IPS DF 4.7 (cell line): Measurements from ENCODE around the gene SATB2.

Source experiments
- DNase-seq: peaks from one replicate; pipeline ENCODE4 v3.0.0-alpha.2; 2013; ENCODE audit warnings: low spot score; ENCODE audit errors: extremely low read depth

The SATB2 gene

DNA sequence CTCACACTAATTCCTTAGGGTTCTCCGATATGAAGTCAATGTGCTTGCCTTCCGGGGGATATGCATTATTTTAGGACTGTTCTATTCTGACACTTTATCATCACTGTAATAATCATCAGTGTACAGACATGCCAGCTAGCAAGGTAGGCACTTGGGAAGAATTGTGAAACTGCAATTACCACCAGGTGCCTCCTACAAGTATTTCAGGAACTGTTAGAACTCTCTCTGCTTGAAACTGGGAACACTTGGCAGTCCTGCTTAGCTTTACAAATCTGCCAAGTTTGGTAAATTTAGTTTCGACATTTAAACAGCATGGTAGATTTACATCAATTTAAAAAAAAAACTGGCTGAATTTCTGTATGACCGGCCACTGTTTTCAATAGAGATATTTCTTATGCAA lies 128.7 kb downstream of the SATB2 start:
- no peak for DNase-seq

DNA sequence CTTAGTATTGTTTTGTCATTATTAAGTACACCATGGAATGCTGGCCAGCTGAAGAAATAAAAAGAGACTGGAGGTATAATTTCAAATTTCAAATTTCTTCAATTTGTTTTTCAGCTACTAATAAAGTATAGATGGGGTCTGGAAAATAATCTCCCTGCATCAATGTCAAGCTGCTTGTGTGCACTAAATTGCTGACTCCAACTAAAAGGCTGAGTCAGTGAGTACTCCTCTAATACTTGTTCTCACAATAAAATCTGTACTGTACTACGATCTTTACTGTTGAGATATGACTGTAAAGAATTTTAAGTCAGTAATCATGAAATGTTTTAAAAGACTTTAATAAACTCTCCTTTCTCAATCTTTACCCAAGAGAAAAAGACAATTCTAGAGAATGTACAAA lies 131.9 kb downstream of the SATB2 start:
- DNase-seq, result no peak

DNA sequence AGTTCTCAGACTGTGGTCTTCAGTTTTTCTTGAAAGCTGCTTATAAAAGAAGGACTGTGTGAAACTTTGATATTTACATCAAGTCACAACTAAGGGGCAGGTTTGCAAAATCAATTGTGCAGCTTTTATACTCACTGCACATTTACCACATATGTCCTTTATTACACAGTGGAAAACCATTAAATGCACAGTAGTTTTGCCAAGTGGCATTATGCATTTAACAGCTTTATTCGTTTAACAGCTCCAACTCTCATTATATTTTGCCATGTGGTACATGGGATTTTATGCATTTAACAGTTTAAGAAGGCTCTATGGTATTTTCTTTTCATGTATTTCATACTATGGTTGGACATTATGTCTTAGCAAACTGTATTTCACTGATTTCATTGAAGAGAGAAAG lies 135.6 kb downstream of the SATB2 start:
- no peak for DNase-seq

DNA sequence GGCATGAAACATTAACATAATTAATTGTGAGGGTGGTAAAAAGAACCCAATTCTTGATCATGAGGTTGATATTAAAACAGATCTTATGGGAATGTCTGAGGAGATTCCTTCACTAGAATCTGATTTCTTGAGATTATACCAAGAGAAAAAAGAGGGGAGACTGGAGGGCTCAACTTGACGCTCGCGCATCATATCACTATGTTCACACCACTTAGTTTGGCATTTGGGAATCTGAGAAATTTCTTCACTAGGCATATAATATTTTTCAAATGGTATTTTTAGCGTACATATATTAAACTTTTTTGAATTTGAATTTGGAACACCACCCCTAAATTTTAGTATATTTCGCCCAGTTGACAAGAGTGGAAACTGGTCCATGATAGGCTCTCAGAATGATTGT lies 140.1 kb downstream of the SATB2 start:
- no peak for DNase-seq

DNA sequence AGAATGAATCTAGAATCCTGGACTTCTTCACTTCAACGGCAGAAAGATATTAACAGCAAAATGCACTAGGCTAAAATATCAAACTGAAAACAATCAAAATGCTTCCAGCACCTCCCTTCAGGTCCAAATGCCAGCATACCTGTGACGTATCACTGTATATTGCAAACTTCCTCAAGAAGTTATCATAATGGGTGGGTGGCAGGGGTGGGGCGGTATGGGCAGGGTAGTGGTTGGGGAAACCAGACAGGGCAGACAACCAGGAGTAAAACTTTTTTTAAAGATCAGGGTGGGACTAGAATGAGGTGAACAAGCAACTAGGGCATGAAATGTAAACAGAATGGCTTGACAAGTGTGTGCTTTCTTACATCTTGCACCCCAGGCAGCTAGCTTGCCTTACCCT lies 140.9 kb downstream of the SATB2 start:
- DNase-seq, result no peak

DNA sequence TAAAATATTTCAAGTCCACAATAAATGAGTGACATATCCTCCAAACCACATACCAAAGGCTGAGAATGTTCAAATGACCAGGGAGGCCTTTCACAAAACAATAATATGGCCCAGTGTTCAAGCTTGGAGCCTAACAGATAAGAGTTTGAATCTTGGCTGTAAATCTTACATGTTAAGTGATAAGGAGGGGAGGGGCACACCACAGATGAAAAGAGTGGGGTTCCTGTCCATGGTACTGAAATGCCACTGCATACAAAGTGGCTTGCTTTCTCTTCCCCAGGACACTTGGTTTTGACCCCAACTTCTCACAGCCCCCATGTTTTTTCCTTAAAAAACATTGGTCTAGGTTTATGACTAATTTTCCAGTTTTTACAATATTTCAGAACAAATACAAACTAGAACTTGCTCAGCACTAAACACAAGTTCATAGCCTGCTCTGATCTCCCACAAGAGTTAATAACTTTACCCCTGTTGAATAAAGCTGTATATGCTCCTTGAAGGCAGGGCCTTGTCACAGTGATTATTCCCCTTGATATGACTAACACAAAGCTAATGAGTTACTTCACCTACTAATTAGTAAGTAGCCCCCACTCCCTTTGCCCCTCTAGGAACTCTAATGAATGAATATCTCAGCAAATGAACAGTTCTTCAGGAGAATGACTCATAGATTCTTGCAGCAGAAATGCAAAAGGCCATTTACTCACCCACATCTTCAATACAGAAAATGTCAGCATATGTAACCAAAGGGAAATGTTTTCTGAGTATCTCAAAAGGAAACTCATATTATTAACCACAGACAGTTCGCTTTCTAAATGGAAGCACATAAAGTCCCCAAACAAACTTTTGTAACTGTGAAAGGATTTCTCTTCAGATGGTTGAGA lies 142.2 kb downstream of the SATB2 start:
- DNase-seq, result no peak

DNA sequence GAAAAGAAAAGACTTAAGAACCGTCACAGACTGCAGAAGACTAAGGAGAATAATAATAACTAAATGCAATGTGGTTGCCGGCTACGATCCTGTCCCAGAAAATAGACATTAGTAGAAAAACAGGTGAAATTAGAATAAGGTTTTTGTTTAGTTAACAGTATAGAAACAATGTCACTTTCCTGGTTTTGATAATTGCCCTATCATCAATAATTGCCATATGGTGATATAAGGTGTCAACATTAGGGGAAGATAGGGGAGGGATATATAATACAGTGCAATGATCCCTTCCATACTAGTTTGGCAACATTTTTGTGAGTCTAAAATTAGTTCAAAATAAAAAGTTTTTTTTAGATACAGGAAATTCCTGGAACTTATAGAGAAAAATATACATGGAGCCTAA lies 144.8 kb downstream of the SATB2 start:
- no peak for DNase-seq

DNA sequence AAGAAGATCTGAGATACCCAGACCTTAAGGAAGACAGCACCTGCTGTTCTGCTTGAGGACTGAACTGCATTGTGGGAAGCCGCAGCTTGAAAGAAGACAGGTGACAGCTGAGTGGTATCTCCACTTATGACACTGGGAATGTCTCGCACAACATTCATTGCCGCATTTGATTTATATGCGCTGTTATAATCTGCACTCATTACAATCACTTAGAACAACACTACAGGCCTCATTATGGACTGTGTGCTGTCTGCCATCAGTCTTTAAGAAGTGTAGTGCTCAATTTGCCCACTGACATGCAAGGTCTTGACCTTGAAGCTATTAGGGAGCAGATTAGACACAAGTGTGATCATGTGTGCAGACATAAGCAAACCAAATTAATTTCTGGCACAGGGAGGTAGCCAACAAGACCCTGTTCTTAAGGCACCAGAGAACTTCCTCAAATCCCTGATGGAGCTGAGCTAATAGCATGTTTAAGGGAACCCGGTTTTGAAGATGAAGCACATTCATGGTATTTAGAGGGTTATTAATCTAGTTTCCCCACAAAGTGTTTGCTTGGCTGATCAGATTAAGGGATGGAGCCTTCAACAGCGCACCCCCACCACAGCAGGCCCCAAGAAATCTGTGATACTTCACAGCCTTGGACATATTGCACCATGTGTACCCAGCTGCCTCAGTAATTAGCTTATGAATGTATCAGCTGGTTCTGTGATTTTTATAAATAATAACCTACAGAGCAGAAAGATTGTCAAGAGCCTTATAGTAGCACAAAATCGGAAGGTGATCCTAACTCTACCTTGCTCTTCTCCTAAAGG lies 146.8 kb downstream of the SATB2 start:
- no peak for DNase-seq

DNA sequence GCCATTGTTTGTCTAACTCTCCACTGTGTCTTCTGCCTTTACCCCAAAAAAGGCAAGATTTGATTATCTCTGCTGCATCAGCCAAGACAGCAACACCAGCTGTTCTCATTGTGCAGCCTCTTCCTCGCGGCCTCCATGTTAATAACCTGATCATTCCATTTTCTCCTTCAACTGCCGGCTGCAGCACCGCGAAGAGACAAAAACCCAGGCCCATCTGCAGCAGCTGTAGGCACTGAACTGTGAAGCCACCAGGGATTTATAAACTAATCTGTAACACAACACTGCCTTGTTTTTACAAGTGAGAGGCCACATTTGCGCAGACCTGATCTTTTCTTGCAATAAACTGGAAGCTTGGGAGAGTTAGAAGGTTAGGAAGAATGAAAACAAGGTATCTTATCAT lies 147.8 kb downstream of the SATB2 start:
- no peak for DNase-seq

DNA sequence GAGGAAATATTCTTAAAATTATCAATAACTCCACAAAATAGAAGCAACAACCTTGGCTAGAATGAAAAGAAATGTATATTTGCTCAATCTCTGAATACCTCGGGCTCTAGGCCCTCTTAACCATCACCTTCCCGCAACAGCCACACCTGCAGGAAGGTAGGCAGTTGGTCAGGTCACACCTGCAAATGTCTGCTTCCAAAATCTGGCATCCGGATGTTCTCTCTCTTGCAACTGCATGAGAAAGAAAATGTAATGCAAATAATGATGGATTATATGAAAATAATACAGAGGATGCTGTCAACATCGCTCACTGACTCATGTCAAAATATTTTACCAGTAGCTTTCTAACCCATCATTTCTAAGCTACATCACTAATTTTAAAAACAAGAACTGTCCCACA lies 148.3 kb downstream of the SATB2 start:
- DNase-seq, result no peak

DNA sequence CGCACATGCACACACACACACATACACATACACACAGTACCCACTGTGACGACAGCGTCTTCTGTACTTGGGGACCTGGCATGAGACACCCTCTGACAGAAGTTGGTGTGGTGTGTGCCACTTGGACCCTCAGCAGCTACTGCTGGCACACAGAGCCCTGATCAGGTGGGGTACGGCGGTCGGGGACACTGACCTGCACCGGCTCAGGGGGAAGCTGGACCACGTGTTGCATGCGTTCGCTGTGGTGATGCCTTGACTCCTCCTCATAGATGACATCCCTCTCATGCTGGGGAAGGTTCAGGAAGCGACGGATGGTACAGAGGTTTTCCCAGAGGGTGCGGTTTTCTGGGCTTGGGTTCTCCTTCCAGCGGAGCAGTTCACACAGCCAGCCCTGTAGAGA lies 149.2 kb downstream of the SATB2 start:
- DNase-seq, result no peak

DNA sequence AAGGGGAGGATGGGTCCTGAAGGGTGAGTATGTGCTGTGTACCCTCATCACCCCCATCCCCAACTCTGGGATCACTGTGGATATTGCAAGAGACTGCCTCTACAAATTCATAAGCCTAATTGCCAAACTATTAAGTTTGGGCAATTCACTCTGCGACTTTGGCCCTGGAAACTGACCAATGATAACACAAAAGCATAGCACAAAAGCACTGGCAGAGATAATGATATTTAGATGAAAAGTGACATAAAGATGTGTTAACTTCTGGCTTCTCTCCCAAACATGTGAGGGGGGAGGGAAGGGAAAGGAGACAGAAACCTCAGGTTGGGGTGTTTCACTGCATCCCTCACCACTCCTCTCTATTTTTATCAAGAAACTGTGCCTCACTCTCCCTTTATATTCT lies 150.3 kb downstream of the SATB2 start:
- no peak for DNase-seq

DNA sequence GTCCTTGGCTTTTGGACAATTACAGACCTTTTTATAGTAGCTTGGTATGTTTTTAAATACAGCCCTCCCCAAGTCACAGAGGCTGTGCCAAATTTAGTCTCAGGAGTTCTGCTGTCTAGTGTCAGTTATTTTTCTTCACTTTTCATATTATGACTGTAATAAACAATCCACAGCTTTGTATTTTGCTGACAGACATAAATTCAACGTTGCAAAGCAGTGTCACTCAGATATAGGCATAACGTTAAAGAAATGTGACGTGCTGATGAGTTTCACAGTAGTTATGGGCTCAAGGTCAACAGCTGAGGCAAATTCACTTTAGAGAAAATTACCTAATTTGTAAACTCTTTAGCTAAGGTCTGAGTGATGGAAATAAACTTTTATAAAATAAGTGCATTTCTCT lies 151.6 kb downstream of the SATB2 start:
- no peak for DNase-seq

DNA sequence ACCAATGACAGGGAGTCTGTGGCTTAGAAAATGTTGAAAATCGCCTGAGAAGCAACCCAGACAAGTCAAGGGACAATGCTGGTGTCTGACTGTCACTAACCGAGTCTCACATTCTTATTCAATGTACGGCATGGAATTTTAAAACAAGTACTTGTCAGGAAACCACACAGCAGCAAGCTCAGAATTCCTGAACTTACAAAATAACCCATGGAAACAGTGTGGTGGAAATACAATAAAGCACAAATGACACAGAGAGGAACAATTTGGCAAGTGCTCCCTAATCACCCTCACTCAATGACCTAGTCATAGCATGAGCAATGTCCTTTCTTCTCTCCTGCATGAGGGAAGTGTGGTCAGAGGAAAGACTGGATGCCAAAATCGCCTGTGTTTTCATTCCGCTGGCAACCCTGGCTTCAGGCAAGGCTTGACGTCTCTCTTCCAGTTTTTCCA lies 154.0 kb downstream of the SATB2 start:
- DNase-seq, result no peak

DNA sequence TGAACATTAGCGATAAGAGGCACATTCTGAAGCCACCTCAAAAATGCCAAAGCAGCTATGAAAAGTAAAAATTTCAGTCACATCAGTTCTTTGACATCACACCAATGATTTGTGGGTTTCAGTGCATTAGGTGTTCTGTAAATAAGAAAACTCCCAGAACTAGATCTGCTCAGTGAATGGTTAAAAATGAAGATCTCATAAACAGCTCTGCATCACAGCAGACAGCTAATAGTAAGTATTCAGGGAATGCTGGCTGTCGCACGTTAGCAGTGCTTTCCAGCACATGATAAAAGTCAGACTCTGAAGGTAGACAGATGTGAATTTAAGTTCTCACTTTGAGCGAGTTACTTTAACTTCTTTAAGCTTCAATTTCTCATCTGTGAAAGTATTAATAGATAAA lies 154.9 kb downstream of the SATB2 start:
- no peak for DNase-seq

DNA sequence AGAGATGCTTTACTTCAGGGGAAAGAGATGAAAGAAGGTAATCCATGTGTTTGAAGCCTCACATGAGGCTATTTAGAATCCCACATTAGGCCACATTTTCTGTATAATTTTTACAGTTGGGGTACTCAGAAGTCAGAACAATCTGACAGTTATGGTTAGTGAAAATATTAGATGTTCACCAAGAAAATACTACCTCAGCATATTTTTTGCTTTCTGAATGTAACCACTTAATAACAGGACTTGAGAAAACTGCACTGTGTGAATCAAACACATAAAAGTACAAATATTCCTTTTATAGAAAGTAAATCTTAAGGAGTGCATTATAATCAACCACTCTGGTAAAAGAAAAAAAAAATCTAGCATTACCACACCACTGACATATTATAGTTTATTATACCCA lies 169.3 kb downstream of the SATB2 start:
- no peak for DNase-seq

DNA sequence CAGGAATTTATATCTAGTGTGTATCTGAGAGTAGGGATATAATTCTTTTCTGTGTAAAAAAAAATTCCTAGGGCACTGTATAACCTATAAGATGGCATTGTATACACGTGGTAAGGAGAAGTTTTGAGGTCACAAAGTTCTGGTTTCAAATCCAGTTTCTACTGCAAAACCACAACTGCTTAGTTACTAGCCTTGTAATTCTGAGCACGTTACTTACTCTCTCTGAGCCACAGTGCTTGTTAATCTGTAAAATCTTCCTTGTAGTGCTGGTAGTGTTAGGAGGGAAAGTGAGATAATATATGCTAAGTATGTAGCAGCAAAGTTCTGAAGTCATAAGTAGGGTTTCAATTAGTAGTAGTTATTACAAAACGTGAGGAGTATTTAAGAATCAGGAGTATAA lies 175.4 kb downstream of the SATB2 start:
- DNase-seq, result no peak

DNA sequence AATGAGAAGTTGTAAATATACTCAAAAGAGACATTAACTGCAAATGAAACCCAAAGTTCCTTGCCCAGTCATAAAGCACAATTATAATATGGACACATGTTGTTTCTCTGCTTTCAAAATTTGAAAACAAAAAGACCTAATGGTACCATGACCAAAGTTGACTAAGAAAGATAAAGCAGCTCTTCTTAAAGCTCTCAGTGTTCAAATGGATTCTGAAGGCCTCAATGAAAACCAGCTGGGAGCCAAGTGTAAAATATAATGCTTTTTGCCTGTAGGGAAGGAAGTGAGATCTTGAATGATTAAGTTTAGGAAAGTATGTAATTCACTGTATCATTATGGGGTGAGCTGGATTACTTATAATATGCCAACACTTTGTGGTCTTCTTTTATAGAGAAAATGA lies 178.6 kb downstream of the SATB2 start:
- no peak for DNase-seq

DNA sequence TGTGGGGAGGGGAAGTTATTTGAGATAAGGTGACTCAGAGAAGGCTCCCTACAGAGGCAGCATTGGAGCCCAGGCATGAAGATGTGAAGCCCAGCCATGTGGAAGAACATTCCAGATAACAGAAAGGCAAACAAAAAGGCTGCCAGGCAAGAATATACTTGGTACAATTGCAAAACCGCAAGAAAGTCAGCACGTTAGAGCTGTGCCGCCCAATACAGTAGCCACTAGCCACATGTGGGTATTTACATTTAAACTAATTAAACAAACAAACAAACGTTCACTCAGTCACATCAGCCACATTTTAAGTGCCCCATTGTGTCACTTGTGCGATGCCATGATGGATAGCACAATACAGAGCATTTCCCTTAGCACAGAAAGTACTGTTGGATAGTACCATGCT lies 179.6 kb downstream of the SATB2 start:
- DNase-seq, result no peak

DNA sequence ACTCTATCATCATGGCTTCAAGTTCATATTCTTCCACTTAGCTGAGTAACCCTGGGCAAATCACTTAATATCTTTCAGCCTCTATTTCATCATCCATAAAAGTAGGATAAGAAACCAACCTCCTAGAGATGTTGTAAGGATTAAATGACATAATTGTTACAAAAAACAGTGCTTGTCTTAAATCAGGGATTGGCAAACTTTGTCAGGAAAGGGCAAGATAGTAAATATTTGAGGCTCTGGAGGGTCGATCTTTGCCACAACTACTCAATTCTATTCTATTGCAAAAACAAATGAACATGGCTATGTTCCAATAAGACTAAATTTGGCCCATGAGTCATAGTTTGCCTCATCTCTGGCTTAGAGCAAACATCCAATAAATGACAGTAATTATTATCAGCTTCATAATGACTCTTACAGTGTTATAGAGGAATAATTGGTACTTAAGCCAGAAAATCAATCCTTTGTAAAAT lies 184.7 kb downstream of the SATB2 start:
- no peak for DNase-seq

DNA sequence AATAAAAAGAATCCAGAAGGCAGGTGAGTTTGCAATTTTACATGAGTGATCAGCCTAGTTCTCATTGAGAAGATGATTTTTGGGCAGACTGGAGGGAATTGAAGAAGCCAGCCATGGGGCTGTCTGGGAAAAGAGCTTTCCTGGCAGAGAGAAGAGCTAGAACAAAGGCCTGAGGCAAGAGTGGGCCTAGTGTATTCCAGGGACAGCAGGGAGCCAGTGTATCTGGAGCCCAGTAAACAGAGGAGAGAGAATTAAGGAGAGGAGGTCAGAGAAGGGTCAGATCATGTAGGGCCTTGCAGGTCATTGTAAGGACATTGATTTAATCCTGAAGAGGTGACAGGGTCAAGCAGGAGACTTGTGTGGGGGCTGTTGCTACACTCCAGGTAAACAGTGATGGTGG lies 195.8 kb downstream of the SATB2 start:
- no peak for DNase-seq

DNA sequence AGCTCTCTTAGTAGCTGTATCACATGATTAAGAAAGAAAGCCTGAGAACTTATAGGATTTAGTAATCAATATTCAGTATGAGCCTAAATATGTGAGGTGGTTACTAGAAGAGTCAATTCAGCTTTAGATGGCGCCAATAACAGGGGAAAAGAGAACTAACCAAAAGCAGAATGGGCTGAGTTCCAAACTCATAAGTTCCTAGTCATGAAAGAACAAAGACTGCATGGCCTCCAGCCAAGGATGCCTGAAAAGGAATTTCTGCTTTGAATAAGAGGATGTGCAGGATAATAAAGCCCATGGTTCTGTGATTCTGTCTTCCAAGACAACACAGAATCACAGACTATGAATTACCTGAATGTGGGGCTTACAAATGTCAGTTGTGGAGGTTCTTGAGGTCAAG lies 196.5 kb downstream of the SATB2 start:
- no peak for DNase-seq

DNA sequence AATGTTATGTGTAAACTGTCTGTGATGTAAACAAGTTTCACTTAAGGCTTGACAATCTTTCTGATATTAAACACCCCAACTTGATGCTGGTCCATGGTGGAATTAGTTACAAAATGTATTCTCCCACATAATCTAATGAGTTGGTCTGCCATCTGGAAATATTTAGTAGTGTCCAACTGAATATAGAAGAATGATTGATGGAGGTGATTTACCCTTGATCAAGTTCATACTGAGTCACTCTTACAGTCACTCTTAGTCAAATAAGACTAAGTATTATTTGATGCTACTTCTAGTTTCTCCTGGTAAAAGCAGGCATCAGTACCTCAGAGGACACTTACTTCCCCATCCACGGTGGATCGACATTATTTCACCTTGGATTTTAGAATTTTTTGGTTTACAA lies 198.1 kb downstream of the SATB2 start:
- no peak for DNase-seq
